Femur (tissue), 1 donor: ENCODE results near the gene C1QTNF8.

Experiments used
- DNase-seq: peaks from one replicate; pipeline ENCODE4 v3.0.0-alpha.2; 2017

The C1QTNF8 gene

GRCh38 chr16:1107731-1108130, 11.7 kb upstream of the C1QTNF8 start:
- DNase-seq: no peak

GRCh38 chr16:1107141-1107540, 11.1 kb upstream of the C1QTNF8 start:
- DNase-seq: no peak

GRCh38 chr16:1106659-1107058, 10.6 kb upstream of the C1QTNF8 start:
- no peak for DNase-seq

GRCh38 chr16:1105888-1106620, 10.0 kb upstream of the C1QTNF8 start:
- DNase-seq: peak; percentile 78

GRCh38 chr16:1103636-1103980, 7.6 kb upstream of the C1QTNF8 start:
- DNase-seq: no peak

GRCh38 chr16:1102921-1103635, 7.0 kb upstream of the C1QTNF8 start:
- peak; percentile 73 for DNase-seq

- DNase-seq: no peak
Observed at GRCh38 chr16:1102333-1102700, 6.3 kb upstream of the C1QTNF8 start.

- no peak for DNase-seq
Observed at GRCh38 chr16:1101573-1102332, 5.7 kb upstream of the C1QTNF8 start.

GRCh38 chr16:1101133-1101532, 5.1 kb upstream of the C1QTNF8 start:
- DNase-seq: no peak

- DNase-seq: no peak
Observed at GRCh38 chr16:1100084-1100800, 4.2 kb upstream of the C1QTNF8 start.

GRCh38 chr16:1099189-1100083, 3.4 kb upstream of the C1QTNF8 start:
- no peak for DNase-seq

GRCh38 chr16:1098266-1098991, 2.4 kb upstream of the C1QTNF8 start:
- no peak for DNase-seq

- DNase-seq: no peak
Observed at GRCh38 chr16:1097800-1098199, 1.8 kb upstream of the C1QTNF8 start.

- DNase-seq: no peak
Observed at GRCh38 chr16:1097156-1097555, 1.1 kb upstream of the C1QTNF8 start.

GRCh38 chr16:1095450-1096168, 435 bp downstream of the C1QTNF8 start:
- DNase-seq: no peak

GRCh38 chr16:1094601-1095449, 1.2 kb downstream of the C1QTNF8 start:
- no peak for DNase-seq

GRCh38 chr16:1094124-1094479, 1.9 kb downstream of the C1QTNF8 start:
- no peak for DNase-seq

GRCh38 chr16:1093284-1094123, 2.5 kb downstream of the C1QTNF8 start:
- DNase-seq: no peak
